GM12875 (cell line): ENCODE data around the gene PCDHB4.
"Not testable (repeated sequence)": the region's sequence is repeated elsewhere in the genome, so short reads cannot be mapped to it uniquely, and the experiment has no call there.

Source experiments
- H3K4me3 ChIP-seq: one replicate; pipeline ENCODE4 v1.5.1; 2011; ENCODE audit warnings: low read depth, low read length, control low read depth
- CTCF ChIP-seq: IDR thresholded peaks from 2 replicates; pipeline ENCODE4 v1.5.1; 2011; ENCODE audit warnings: low read depth, mild to moderate bottlenecking, control low read depth, inconsistent platforms, low read length, moderate library complexity, borderline replicate concordance; ENCODE audit not compliant: insufficient read depth

The PCDHB4 gene

GRCh38 chr5:141121563-141121962, at the start of gene PCDHB4:
Gene PCDHB4, plus strand, starts transcription at chr5:141121818. Its CDS starts 181 bp downstream, at chr5:141121999.
- TF ChIP-seq CTCF = 0 out of 2 replicates have a peak, but pooled peaks have one; percentile 4
- no peak within 1 kb of the TSS for H3K4me3 ChIP-seq

GRCh38 chr5:141077826-141078225, 43.8 kb upstream of the PCDHB4 start:
- TF ChIP-seq CTCF = no peak
- no peak overlapping the region for H3K4me3 ChIP-seq

- H3K4me3 ChIP-seq = no peak overlapping the region
- TF ChIP-seq CTCF = no peak
Measured at GRCh38 chr5:141082228-141082627, 39.4 kb upstream of the PCDHB4 start.

- no peak overlapping the region for H3K4me3 ChIP-seq
- TF ChIP-seq CTCF = no peak
Measured at GRCh38 chr5:141084487-141084989, 37.1 kb upstream of the PCDHB4 start.

GRCh38 chr5:141094481-141095262, 26.9 kb upstream of the PCDHB4 start, which contains the start of gene PCDHB2:
Gene PCDHB2, plus strand, starts transcription at chr5:141094615. Its CDS starts 176 bp downstream, at chr5:141094791.
- TF ChIP-seq CTCF = no peak
- no peak within 1 kb of the TSS for H3K4me3 ChIP-seq

- no peak overlapping the region for H3K4me3 ChIP-seq
- TF ChIP-seq CTCF = no peak
Measured at GRCh38 chr5:141095263-141095641, 26.4 kb upstream of the PCDHB4 start.

GRCh38 chr5:141096181-141096580, 25.4 kb upstream of the PCDHB4 start:
- not testable (repeated sequence) for H3K4me3 ChIP-seq

- H3K4me3 ChIP-seq = not testable (repeated sequence)
Measured at GRCh38 chr5:141096586-141096985, 25.0 kb upstream of the PCDHB4 start.
